ENCODE data around the gene ARHGAP44. TPM values are rescaled to one million over a fixed set of nuclear protein-coding genes. Genes with fewer than 3 reads are reported as not detected.

Gene ARHGAP44
- total and polyA plus RNA-seq, 9 of the 15 experiments (the other 6 are each of a cell fraction or from before 2014, with no cell fraction given) = 0.01 to 0.68 (median 0.07) TPM; not detected in 1

DNA sequence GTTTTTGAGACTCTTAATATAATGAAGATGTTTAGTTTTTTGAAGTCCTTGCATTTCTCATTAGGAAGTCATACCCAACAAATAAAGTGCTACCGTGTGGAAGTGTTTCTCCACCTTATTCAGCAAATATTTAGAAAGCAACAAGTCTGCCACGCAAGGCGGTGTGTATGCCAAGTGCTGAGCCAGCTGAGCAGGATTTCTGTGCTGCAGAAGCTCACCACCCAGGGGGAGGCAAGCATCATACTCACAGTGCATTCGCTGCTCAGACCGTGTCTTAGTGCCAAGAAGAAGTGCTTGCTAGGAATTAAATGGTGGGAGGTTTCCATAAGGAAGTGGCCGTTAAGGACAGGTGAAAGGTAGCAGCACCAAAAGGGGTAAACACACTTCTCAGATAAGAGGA, 111.2 kb downstream of the ARHGAP44 start:
- no peak for FAIRE-seq
- Histone ChIP-seq H3K9me3 (replicated peaks; ENCODE audit: control insufficient read depth, insufficient read depth, low read depth, low read length) (no peaks in the 10 kb centered on the region), H3K4me1 (replicated peaks in 1 of 2; ENCODE audit: control insufficient read depth in 2 of 2, insufficient read depth in 2 of 2, low read length in 2 of 2) (no peaks in the 10 kb centered on the region), H3K27ac (ENCODE audit: extremely low read depth, low read depth, low read length) (no peak overlapping the region), H3K36me3 (ENCODE audit: control insufficient read depth, insufficient read depth, low read length) (no peaks in the 10 kb centered on the region), H2AFZ (ENCODE audit: low read depth, low read length) (no peak overlapping the region), H3K79me2 (ENCODE audit: control insufficient read depth, insufficient read depth, low read length) (no peaks in the 10 kb centered on the region), H3K27me3 (ENCODE audit: control insufficient read depth in 2 of 2, insufficient read depth in 2 of 2, low read length in 2 of 2) (no peaks in the 10 kb centered on the region), H3K4me2 (ENCODE audit: insufficient read depth, low read length) (no peak overlapping the region), H3K9me1 (ENCODE audit: control insufficient read depth, insufficient read depth, low read length) (no peaks in the 10 kb centered on the region), H4K20me1 (replicated peaks; ENCODE audit: control insufficient read depth, insufficient read depth, low read length) (no peaks in the 10 kb centered on the region), H3K4me3 (no peak overlapping the region), H3K9ac (ENCODE audit: insufficient read depth in 1 of 2, low read depth in 2 of 2, low read length in 2 of 2) (no peak overlapping the region)
- intact Hi-C loops (cut with micrococcal nuclease) = no loop called here
- no peak for TF ChIP-seq CSDE1 (IDR thresholded peaks at IDR 0.05)
- TF ChIP-seq, protein P1, sequence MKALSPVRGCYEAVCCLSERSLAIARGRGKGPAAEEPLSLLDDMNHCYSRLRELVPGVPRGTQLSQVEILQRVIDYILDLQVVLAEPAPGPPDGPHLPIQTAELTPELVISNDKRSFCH (CRISPR knock-in tag; IDR thresholded peaks at IDR 0.05) = no peak
- TF ChIP-seq, protein P1 (tag; IDR thresholded peaks at IDR 0.05) = no peak
- DNase-seq (ENCODE audit: extremely low read depth in 1 of 4, low spot score in 3 of 4) = no peak
- ChIA-PET CTCF (ENCODE audit: low intra/inter-chr PET ratio) (no interaction called here), POLR2A (no interaction called here)
- WGBS (ENCODE audit: insufficient coverage, low coverage, missing lambda C conversion rate) = 1% methylated on average over 6 of the region's 6 CpGs
- in situ Hi-C loops (cut with MboI) = no loop called here
- no TSS peak for BruUV-seq (replicated peaks)
- no peak for ATAC-seq

- no peaks in the 10 kb centered on the region for H3K9me1 ChIP-seq (ENCODE audit: control insufficient read depth, insufficient read depth, low read length)
- no peaks in the 10 kb centered on the region for H3K4me1 ChIP-seq (replicated peaks in 1 of 2; ENCODE audit: control insufficient read depth in 2 of 2, insufficient read depth in 2 of 2, low read length in 2 of 2)
- no peaks in the 10 kb centered on the region for H3K79me2 ChIP-seq (ENCODE audit: control insufficient read depth, insufficient read depth, low read length)
- ATAC-seq (no peak), DNase-seq (ENCODE audit: extremely low read depth in 1 of 4, low spot score in 3 of 4) (no peak), FAIRE-seq (no peak)
- H3K9me3 ChIP-seq (replicated peaks; ENCODE audit: control insufficient read depth, insufficient read depth, low read depth, low read length) = no peaks in the 10 kb centered on the region
- H3K36me3 ChIP-seq (ENCODE audit: control insufficient read depth, insufficient read depth, low read length) = no peaks in the 10 kb centered on the region
- intact Hi-C loops (cut with micrococcal nuclease) (no loop called here), in situ Hi-C loops (cut with MboI) (no loop called here)
- H3K27me3 ChIP-seq (ENCODE audit: control insufficient read depth in 2 of 2, insufficient read depth in 2 of 2, low read length in 2 of 2) = no peaks in the 10 kb centered on the region
- H3K27ac ChIP-seq (ENCODE audit: extremely low read depth, low read depth, low read length) = no peak overlapping the region
- POLR2A ChIA-PET = interaction anchor here (0.6 to 0.7 kb wide), 2 partner anchors 79 to 1560 kb away, joined by 3 read pairs; no protein-coding TSS in a partner anchor
- H3K4me3 ChIP-seq = no peak overlapping the region
- BruUV-seq (replicated peaks) = no TSS peak
- H3K4me2 ChIP-seq (ENCODE audit: insufficient read depth, low read length) = no peak overlapping the region
- 0% methylated on average over 3 of the region's 3 CpGs for WGBS (ENCODE audit: insufficient coverage, low coverage, missing lambda C conversion rate)
- CTCF ChIA-PET (ENCODE audit: low intra/inter-chr PET ratio) = no interaction called here
- no peak overlapping the region for H3K9ac ChIP-seq (ENCODE audit: insufficient read depth in 1 of 2, low read depth in 2 of 2, low read length in 2 of 2)
- H4K20me1 ChIP-seq (replicated peaks; ENCODE audit: control insufficient read depth, insufficient read depth, low read length) = no peaks in the 10 kb centered on the region
- H2AFZ ChIP-seq (ENCODE audit: low read depth, low read length) = no peak overlapping the region
- TF ChIP-seq ZNF518B (CRISPR knock-in tag; IDR thresholded peaks at IDR 0.05) (no peak), ZBTB26 (CRISPR knock-in tag; IDR thresholded peaks at IDR 0.05) (no peak), MITF (IDR thresholded peaks at IDR 0.05) (no peak), GATA2 (CRISPR knock-in tag; IDR thresholded peaks at IDR 0.05) (no peak), HDAC1 (IDR thresholded peaks at IDR 0.05) (no peak), ZNF785 (CRISPR knock-in tag; IDR thresholded peaks at IDR 0.05) (no peak), ZNF766 (CRISPR knock-in tag; conservative IDR thresholded peaks at IDR 0.05) (no peak)
These were observed 112.7 kb downstream of the ARHGAP44 start for GRCh38 chr17:12902046-12902445.

All from K562 (cell line).